IgD-negative memory B cell (primary cell): ENCODE measurements around the gene DLG2. TPM values are rescaled to one million over a fixed set of nuclear protein-coding genes. Genes with fewer than 3 reads are reported as not detected.

Experiments used
- H3K27ac Mint-ChIP-seq, 3 donors: one replicate each; pipeline ENCODE4 v1.8.0; 2020 to 2022; ENCODE audit warnings: mild to moderate bottlenecking in 3 of 3, mixed read lengths in 3 of 3, moderate library complexity in 1 of 3
- H3K27me3 Mint-ChIP-seq: one replicate; pipeline ENCODE4 v1.8.0; 2021; ENCODE audit warnings: mixed read lengths
- H3K36me3 Mint-ChIP-seq: one replicate; pipeline ENCODE4 v1.8.0; 2020; ENCODE audit warnings: mild to moderate bottlenecking, mixed read lengths
- H3K4me1 Mint-ChIP-seq, 3 donors: one replicate each; pipeline ENCODE4 v1.8.0; 2020 to 2022; ENCODE audit warnings: mixed read lengths in 3 of 3, mild to moderate bottlenecking in 1 of 3
- H3K4me3 Mint-ChIP-seq, 4 donors: one replicate each; pipeline ENCODE4 v1.8.0; 2020 to 2022; ENCODE audit warnings: mild to moderate bottlenecking in 4 of 4, mixed read lengths in 4 of 4, moderate library complexity in 3 of 4
- H3K9me3 Mint-ChIP-seq, 3 donors: one replicate each; pipeline ENCODE4 v1.8.0; 2020 to 2021; ENCODE audit warnings: mixed read lengths in 3 of 3, mild to moderate bottlenecking in 1 of 3
- polyA plus RNA-seq: library from polyadenylated mRNA; unstranded; fragments of 300-500 nt; fragmentation: Illumina TruSeq; gene quantifications from one replicate; pipeline ENCODE4 v1.2.3, GENCODE V29; 2021

The DLG2 gene
- polyA plus RNA-seq, 1 donor from 2014 or later = 2.0 TPM

DNA sequence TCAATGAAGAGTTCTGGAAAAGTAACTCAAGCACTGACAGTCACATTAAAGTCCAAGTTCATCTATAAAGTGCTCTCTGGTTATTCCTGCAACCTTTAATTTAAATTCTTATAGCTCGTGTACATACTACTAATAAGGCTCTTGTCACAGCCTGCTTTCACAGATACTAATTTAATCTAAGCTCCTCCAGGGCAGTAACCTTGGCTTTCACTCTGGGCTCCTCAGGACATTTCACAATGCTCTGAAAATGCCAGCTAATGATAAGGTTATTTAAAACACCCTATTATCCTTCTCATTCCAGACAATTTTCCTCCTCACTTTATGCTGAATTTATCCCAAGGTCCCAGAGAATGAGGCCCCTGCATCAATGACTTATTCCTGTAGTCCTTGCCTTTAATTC lies 2098.3 kb downstream of the DLG2 start:
- no peak overlapping the region for H3K27ac Mint-ChIP-seq
- H3K4me1 Mint-ChIP-seq = peaks cover 0 to 3% (median 0%) of the 10 kb centered on the region in 3 donors
- H3K27me3 Mint-ChIP-seq = peaks cover 3% of the 10 kb centered on the region
- no peak overlapping the region for H3K4me3 Mint-ChIP-seq
- no peaks in the 10 kb centered on the region for H3K36me3 Mint-ChIP-seq
- peaks cover 0 to 3% (median 0%) of the 10 kb centered on the region in 3 donors for H3K9me3 Mint-ChIP-seq

DNA sequence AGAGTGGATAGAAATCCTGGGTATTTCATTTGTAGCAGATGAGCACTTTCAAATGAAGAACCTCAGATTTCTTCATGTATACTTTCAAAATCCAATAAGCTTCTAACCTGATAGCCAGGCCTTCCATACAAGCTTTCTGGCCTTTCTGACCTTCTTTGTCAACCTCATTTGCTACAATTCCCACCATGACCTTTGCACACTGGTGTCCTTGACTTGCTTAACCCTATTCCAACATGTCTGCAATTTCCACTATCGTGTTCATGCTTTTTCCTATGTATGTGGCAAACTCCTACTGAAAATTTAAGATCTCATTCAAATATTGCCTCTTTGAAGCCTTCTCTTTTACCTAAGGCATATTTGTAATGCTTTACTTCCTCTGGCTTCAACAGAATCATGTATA lies 2098.9 kb downstream of the DLG2 start:
- H3K4me1 Mint-ChIP-seq = peaks cover 0 to 3% (median 0%) of the 10 kb centered on the region in 3 donors
- H3K27me3 Mint-ChIP-seq = peaks cover 3% of the 10 kb centered on the region
- H3K4me3 Mint-ChIP-seq = no peak overlapping the region
- H3K36me3 Mint-ChIP-seq = no peaks in the 10 kb centered on the region
- peaks cover 0 to 3% (median 0%) of the 10 kb centered on the region in 3 donors for H3K9me3 Mint-ChIP-seq
- H3K27ac Mint-ChIP-seq = no peak overlapping the region

DNA sequence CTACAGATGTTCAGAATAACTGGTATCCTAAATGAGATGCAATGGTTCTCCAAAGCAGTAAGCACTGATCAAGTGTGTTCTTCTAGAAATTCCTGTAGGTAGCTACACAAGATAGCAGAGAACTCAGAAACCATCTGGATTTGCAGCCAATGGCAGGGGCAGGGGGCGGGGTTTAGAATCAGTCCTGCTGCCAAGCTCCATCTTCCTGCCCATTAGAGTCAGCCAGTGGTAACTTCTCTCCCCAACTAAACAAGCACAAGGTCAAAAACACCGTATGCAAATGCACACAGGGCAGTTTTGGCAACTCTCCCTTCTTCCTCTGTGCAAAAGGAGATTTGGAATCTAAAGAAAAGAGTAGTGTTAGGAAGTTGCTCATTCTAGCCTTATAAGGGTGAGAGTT lies 2103.5 kb downstream of the DLG2 start:
- Mint-ChIP-seq H3K4me3 (no peak overlapping the region), H3K9me3 (peaks cover 0 to under 1% (median 0%) of the 10 kb centered on the region in 3 donors), H3K27me3 (peaks cover 7% of the 10 kb centered on the region), H3K27ac (no peak overlapping the region), H3K4me1 (peaks cover 0 to 5% (median 4%) of the 10 kb centered on the region in 3 donors), H3K36me3 (no peaks in the 10 kb centered on the region)

DNA sequence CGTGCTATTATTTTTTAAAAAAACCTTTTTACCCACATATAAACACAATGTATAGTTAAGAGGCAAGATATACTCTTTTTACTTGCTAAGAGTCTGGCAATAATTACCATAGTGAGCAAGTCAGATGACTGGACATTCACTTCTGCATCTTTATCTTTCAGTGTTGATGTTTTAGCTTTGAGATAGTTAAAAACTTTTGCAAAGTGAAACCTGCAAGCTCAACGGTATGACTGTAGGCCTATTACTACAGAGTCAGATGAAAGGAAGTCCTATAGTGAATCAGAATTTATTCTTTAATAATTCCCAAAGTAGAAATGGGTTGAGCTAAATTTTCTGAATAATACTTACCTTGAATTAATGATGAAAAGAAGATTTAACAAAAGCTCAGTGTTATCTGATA lies 2104.2 kb downstream of the DLG2 start:
- Mint-ChIP-seq H3K9me3 (peaks cover 1 to 6% (median 2%) of the 10 kb centered on the region in 3 donors), H3K27me3 (peaks cover 11% of the 10 kb centered on the region), H3K36me3 (no peaks in the 10 kb centered on the region), H3K4me1 (peaks cover 0 to 5% (median 4%) of the 10 kb centered on the region in 3 donors), H3K4me3 (no peak overlapping the region), H3K27ac (no peak overlapping the region)

DNA sequence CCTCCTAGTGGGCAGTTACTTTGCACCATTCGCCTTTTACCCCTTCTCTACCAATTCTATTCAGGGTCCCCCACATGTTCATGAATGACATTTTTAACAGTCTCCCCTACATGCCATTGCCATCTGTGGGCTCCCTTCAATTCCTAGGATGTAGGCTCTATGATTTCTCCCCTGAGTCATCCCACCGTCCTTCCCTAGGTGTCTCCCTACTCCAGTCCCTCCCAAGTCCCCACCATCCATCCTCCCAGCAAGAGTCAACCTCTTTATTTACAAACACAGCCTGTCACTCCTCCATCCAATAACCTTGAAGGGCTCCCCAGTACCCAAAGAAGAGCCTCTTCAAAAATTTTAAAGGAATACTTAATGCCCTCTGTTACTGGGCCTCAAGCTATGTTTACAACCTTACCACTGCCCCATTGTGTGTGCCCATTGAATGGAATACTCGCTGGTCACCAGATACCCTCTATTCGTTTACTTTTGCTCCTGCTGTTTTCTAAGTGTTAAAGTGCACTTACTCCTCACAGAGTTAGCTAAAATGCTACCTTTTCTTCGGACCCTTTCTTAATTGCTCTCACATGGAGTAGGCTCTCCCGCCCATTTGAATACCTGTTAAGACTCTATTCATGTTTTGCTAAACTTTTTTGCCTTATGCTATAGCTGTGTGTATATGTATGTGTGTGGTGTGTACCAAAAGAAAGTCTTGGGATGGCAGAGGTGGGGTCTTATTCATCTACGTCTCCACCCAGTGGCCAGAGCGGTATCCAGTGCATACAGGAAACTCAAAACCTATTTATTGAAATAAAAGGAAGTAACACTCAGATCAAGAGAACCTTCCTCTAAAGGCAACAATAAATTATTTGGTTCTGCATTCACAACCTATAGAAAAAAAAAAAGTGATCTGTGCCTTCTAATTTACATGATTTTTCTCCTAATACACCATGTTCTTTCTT lies 2105.2 kb downstream of the DLG2 start:
- no peaks in the 10 kb centered on the region for H3K36me3 Mint-ChIP-seq
- peaks cover 0 to 5% (median 4%) of the 10 kb centered on the region in 3 donors for H3K4me1 Mint-ChIP-seq
- H3K27ac Mint-ChIP-seq = no peak overlapping the region
- H3K4me3 Mint-ChIP-seq = no peak overlapping the region
- H3K9me3 Mint-ChIP-seq = peaks cover 1 to 10% (median 2%) of the 10 kb centered on the region in 3 donors
- H3K27me3 Mint-ChIP-seq = peaks cover 13% of the 10 kb centered on the region

DNA sequence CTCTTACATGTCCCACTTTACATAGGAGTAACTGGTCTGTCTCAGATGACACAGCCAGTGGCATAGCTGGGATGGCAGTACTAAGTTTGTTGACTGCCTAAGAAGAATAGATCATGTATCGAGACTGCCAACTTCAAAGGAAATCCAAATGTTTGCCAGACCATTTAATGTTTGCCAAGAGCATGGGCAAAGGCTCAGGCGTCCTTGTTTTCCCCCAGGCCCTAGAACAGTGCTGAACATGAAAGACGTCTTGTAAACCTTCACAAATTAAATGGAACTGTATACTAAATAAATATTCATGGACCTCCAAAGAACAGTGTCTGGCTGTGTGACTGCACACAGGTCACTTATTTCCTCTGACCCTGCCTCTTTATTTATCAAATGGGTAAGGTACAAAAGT lies 2106.3 kb downstream of the DLG2 start:
- H3K27ac Mint-ChIP-seq = no peak overlapping the region
- H3K9me3 Mint-ChIP-seq = peaks cover 1 to 14% (median 2%) of the 10 kb centered on the region in 3 donors
- peaks cover 14% of the 10 kb centered on the region for H3K27me3 Mint-ChIP-seq
- peaks cover 0 to 5% (median 4%) of the 10 kb centered on the region in 3 donors for H3K4me1 Mint-ChIP-seq
- H3K36me3 Mint-ChIP-seq = no peaks in the 10 kb centered on the region
- H3K4me3 Mint-ChIP-seq = no peak overlapping the region

DNA sequence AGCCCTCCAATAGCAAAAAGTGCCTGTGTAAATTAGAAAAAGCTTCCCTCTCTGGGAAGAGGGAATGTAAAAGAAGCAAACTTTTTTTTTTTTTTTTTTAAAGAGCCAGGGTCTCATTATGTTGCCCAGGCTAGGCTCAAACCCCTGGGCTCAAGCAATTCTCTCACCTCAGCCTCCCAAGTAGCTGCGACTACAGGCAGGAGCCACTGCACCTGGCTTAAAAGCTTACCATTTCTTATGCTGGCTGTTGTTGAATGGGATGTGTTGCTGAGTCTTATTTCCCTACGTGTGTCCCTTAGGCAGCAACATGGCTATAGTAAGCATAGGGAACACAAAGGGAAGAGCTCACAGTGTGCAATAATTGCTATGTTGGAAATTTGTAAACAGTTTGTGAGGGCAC lies 2115.5 kb downstream of the DLG2 start:
- no peaks in the 10 kb centered on the region for H3K36me3 Mint-ChIP-seq
- peaks cover 1% of the 10 kb centered on the region for H3K27me3 Mint-ChIP-seq
- no peaks in the 10 kb centered on the region for H3K4me1 Mint-ChIP-seq
- H3K27ac Mint-ChIP-seq = no peak overlapping the region
- peaks cover 2 to 9% (median 4%) of the 10 kb centered on the region in 3 donors for H3K9me3 Mint-ChIP-seq
- H3K4me3 Mint-ChIP-seq = no peak overlapping the region

DNA sequence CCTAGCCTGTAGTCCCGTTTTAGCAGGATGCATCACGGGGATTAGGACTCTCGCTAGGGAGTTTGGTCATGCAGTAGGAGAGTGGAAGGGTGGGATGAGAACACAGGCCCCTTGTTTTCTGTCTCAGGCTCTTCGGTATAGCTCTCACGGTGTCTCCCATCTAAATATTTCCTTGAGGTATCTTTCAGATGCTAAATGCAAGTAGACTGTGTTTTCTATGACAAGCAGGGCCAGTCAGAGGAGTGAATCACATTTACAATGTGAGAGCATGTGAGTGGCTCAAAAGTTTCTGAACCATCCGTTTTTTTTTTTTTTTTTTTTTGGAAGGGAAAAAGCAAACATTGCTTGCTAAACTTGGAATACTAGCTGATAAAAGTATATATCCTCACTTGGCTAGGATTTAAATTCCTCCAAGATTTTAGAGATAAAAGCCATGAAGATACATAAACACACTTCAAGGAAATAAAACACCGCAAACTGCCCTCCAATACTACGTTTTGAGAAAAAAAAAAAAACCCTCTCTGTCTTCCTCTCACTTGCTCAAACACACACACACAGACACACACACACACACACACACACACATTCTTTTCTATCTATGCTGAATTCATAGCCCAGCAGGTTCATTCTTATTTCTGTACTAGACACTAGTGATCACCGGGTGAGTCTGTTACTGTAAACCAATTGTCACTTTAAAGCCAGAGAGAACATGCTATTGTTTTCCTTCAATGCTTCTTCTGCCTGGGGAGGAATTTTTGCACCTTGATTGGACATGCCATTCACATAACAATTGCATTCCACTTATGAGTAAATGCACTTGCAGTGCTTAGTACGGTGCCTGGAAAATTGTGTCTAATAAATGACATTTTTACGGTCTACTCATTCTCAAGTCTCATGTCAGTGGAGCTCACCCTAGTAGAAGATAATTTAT lies 2116.3 kb downstream of the DLG2 start:
- Mint-ChIP-seq H3K36me3 (no peaks in the 10 kb centered on the region), H3K4me3 (no peak overlapping the region), H3K27ac (no peak overlapping the region), H3K27me3 (no peaks in the 10 kb centered on the region), H3K9me3 (peaks cover 0 to 9% (median 2%) of the 10 kb centered on the region in 3 donors), H3K4me1 (no peaks in the 10 kb centered on the region)

DNA sequence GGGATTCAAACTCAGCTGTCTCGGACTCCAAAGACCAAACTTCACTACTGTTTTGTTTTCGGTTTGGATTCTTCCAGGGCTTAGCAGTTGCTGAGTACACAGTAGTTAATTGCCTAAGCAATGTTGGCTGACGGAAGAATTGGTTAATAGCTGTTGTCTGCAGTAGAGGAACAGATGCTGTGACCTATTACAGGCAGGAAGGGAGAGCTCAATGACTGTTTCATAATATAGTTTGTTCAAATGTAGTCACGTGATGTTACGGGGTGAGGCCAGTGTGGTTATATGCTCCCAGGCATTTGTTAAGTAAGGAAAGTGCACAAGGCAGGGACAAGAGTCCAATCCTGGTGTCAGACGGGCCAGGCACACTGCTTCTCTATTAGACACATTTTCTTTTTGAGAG lies 2118.3 kb downstream of the DLG2 start:
- Mint-ChIP-seq H3K9me3 (peaks cover 0 to 9% (median 2%) of the 10 kb centered on the region in 3 donors), H3K36me3 (no peaks in the 10 kb centered on the region), H3K27ac (peak overlapping the region in 1 of 3 donors; percentile 17), H3K4me1 (no peaks in the 10 kb centered on the region), H3K4me3 (no peak overlapping the region), H3K27me3 (no peaks in the 10 kb centered on the region)

DNA sequence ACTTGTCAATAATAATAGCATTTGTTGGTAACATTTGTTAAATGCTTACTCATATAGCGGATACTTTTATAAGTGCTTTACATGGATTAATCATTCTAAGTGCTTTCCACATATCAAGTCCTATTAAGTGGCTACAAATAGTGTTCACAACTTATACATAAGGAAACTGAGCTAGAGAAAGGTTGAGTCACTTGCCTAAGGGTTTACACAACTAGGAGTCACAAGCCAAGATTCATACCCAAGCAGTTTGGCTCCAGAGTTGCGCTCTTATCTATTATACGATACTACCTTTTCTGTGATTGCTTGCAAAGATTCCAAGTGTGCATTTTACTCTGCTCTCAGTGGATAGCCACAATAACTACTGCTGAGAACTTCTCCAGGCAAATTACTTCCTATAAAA lies 2125.1 kb downstream of the DLG2 start:
- Mint-ChIP-seq H3K4me1 (peaks cover 0 to 1% (median 0%) of the 10 kb centered on the region in 3 donors), H3K4me3 (no peak overlapping the region), H3K9me3 (no peaks in the 10 kb centered on the region), H3K27ac (no peak overlapping the region), H3K27me3 (peaks cover 6% of the 10 kb centered on the region), H3K36me3 (no peaks in the 10 kb centered on the region)

DNA sequence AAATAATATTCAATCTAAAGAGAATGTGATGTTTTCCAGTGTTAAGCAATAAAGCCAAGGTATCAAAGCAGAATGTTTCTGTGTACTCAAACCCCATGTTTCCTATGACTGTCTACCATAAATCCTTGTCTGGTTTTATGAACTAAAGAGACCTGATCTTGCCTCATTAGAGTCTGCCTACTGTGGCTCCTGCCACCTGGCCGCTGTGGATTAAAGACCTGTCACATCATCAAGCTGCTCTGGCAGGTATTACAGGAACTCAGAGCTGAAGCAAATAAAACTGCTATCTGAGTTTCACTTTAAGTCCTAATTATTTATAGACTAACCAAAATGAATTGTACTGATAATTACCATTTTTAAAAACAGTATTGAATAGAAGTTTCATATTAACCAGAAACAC lies 2133.2 kb downstream of the DLG2 start:
- H3K4me3 Mint-ChIP-seq = no peak overlapping the region
- no peaks in the 10 kb centered on the region for H3K4me1 Mint-ChIP-seq
- H3K27me3 Mint-ChIP-seq = peaks cover 6% of the 10 kb centered on the region
- no peak overlapping the region for H3K27ac Mint-ChIP-seq
- H3K9me3 Mint-ChIP-seq = peaks cover 0 to 2% (median 0%) of the 10 kb centered on the region in 3 donors
- H3K36me3 Mint-ChIP-seq = no peaks in the 10 kb centered on the region

DNA sequence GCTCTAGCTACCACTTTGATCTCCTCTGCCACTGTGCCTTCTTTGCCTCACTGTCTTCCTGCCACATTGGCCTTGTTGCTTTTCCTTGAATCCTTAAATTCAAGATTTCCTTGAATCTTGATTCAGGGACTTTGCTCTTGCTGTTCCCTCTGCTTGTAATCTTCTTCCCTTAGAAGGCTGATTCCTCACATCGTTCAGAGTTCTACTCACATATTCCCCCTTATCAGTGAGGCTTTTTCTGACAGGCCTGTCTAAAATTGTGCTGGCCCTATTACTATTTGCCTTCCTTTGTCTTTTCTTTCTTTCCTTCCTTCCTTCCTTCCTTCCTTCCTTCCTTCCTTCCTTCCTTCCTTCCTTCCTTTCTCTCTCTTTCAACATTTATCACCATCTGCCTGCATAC lies 2134.1 kb downstream of the DLG2 start:
- Mint-ChIP-seq H3K27me3 (peaks cover 4% of the 10 kb centered on the region), H3K4me1 (no peaks in the 10 kb centered on the region), H3K27ac (no peak overlapping the region), H3K4me3 (no peak overlapping the region), H3K9me3 (peaks cover 0 to 2% (median 0%) of the 10 kb centered on the region in 3 donors), H3K36me3 (no peaks in the 10 kb centered on the region)

DNA sequence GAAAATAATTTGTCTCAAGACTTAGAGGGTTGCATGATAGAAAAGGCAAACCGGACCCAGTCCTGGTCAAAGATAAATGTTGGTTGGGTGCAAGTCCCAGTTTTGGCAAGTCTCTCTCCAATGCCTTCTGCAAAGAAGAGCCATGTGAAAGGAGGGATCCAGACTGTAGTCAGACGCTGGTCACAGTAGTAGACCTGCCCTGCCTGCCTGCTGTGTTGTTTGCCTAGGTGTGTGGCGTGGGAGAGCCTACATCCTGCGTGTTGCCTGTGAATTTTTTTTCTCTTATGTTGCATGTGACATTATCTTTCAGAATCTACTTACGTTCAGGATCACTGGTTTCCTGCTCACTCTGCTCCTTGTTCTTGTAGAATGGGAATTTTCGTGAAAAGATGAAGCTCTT lies 2143.3 kb downstream of the DLG2 start:
- H3K36me3 Mint-ChIP-seq = no peaks in the 10 kb centered on the region
- H3K27me3 Mint-ChIP-seq = peaks cover 4% of the 10 kb centered on the region
- no peak overlapping the region for H3K27ac Mint-ChIP-seq
- no peak overlapping the region for H3K4me3 Mint-ChIP-seq
- H3K4me1 Mint-ChIP-seq = no peaks in the 10 kb centered on the region
- no peaks in the 10 kb centered on the region for H3K9me3 Mint-ChIP-seq

DNA sequence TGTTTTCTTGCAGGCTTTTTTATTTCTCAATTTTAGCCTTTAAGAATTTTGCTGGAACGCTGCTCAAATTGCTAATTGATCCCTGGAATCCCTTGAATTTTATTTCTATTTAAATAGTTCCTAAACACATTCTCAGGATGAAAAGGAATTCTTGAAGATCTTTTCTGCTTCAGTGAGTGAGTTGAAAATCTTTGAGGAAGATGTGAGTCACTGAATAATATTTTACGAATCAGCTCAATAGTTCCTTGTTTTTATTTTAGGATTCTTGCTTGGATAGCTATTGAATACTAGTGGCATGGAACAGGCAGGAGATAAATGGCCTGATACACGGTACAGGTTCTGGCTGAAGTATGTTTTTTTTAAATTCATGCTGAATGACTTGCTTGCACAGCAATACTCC lies 2146.3 kb downstream of the DLG2 start:
- Mint-ChIP-seq H3K4me1 (no peaks in the 10 kb centered on the region), H3K36me3 (peaks cover 2% of the 10 kb centered on the region), H3K9me3 (peaks cover 0 to 2% (median 0%) of the 10 kb centered on the region in 3 donors), H3K4me3 (no peak overlapping the region), H3K27ac (no peak overlapping the region), H3K27me3 (peaks cover 4% of the 10 kb centered on the region)

DNA sequence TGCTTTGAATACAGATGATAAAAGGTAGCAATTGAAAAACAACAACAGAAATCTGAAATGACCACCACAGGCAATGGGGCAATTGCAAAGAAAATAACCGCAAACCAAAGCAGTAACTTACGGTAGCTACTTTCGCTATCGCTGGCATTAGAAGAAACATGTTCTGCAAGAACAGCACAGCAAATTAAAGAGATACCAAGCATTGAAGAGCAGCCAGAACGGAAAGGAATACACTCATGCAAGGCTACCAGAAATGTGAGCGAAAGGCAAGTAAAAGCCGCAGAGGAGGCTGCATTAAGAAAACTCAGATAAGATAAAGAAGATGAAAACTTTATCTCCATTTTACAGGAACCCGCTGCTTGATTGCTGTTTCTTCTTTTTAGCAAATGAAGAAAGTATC lies 2146.9 kb downstream of the DLG2 start:
- H3K27ac Mint-ChIP-seq = no peak overlapping the region
- peaks cover 4% of the 10 kb centered on the region for H3K27me3 Mint-ChIP-seq
- no peaks in the 10 kb centered on the region for H3K4me1 Mint-ChIP-seq
- peaks cover 0 to 2% (median 0%) of the 10 kb centered on the region in 3 donors for H3K9me3 Mint-ChIP-seq
- H3K36me3 Mint-ChIP-seq = peaks cover 2% of the 10 kb centered on the region
- H3K4me3 Mint-ChIP-seq = no peak overlapping the region
